GM18907 (cell line): ENCODE measurements around the gene KRTAP10-12.

Source experiments
- ATAC-seq: cut with Tn5 transposase; IDR thresholded peaks from one replicate; pipeline ENCODE4 v1.9.1; 2021; ENCODE audit warnings: mild to moderate bottlenecking, moderate library complexity; ENCODE audit not compliant: unreplicated experiment

Gene KRTAP10-12

GRCh38 chr21:44710756-44711326 is 13.9 kb downstream of the KRTAP10-12 start:
- no peak for ATAC-seq

DNA sequence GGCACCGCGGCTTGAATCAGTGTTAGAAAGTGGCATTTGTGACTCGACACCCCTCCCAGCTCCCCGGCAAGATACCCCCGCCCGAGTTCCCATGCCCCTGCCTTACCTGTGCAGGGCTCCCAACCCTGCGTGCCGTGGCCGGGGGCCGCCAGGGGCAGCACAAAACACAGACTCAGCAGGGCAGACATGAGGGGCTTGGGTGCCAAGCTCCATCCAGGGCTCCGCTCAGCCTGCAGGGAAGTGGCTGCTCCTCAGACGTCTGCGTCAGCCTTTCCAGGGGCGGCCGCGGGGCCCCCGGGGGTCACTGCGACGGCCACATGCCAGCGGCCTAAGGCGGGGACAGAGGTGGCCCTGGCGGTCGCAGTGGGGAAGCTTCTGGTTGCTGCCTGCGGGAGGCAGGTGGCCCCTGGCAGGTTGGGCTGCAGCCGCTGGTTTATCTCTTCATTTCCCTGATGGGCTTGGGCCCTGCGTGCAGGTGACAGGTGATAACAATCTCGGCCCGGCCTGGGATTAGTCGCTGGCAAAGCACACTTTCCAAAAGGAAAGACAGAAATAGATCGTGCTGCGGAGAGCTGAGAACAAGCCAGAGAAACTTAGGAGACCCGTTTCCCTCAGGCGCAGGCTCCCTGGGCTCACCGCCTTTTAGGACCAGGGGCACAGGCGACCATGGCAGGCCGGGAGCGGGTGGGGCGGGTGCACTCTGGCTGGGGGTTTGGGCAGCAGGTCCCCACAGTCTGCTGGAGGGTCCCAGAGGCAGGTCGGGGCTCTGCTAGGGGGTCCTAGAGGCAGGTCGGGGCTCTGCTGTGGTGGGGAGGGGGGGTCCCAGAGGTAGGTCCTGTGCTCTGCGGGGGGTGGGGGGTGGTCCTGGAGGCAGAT is 14.6 kb downstream of the KRTAP10-12 start, which contains the start of gene TSPEAR:
TSPEAR (minus strand) TSS at position 246 of the 876 bp plus-strand sequence; CDS start at position 188, 58 bp downstream.
- no peak for ATAC-seq

DNA sequence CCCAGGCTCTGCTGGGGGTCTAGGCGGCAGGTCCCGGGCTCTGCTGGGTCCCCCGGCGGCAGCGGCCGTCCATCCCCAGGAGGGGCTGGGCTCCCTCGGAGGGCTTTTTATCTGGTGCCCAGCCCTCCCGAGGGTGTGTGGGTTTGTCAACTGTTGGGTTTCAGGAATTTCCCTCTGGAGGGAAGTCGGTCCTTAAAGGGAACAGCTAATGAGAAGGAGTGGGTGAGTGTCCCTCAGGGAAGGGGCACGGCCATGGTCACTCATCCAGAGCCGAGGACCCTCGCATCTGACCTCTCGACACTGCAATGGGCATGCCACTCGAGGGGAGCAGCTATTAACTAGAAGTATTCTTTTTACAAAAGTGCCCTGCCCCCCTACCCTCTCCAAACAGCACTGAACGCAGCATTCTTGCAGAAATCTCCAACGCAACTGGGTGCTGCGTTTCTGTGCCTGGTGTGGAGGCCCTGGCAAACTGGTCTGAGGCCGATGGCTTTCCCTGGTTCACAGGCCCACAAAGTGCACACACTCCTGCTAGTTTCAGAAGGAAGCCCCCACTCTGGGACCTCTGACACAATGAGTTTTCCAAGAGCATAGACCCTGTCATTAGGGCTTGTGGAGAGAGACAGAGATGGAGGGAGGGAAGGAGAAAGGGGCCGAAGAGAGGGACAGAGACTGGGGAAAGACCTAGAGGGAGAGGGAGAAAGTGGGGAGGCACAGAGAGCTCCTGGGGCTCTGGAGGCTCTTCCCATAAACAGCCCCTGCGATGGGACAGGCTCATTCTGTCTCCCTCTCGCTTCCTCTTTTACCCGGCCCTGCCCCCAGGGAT is 15.4 kb downstream of the KRTAP10-12 start:
- ATAC-seq: no peak

DNA sequence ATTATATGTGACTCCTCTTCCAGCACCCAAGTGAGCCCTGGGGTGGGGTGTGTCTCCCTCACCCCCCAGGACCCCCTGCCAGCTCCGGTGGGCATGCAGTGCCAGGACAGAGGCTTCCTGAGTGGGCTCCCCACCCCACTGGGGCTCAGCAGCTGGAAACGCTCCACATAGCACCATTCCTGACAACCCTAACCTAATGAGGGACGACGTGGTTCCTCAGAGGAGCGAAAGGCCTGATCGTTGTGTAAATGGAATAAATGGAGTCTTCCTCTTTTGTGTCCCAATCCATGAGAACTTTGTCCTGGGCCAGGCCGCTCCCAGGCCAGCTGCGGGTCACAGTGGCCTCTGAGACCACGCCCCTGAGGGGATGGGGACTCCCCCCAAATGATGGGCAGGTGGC is 16.2 kb downstream of the KRTAP10-12 start:
- ATAC-seq: no peak

DNA sequence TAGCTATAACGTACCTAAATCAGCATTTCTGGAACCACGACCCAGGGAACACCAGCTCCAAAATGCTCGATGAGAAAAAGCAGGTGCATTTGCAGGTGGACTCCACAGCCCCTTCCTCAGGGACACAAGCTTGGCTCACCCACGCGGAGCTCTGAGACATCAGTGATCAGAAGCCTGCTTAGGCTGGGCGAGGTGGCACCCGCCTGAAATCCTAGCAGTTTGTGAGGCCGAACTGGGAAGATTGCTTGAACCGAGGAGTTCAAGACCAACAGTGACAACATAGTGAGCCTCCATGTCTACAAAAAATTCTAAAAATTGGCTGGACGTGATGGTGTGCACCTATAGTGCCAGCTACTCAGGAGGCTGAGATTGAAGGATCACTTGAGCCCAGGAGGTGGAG is 16.9 kb downstream of the KRTAP10-12 start:
- no peak for ATAC-seq

DNA sequence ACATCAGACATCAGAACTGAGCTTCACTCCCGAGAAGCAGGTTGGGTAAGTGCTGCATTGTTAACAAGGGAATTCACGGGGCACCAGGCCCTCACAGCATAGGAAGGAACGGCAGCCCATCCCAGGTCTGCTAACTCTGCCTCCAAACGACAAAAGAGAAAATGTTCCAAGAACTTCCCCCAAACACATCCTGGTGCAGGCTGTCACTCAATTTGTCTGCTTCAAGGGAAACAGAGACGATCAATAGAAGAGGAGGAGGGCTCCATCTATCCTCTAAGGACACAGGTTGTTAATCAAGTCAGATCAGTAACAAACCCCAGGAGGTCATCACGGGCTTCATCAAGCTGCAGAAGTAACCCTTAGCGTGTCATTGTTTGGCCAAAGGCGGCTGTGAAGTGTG is 17.9 kb downstream of the KRTAP10-12 start:
- no peak for ATAC-seq

- no peak for ATAC-seq
Observed at GRCh38 chr21:44716984-44717383, 20.0 kb downstream of the KRTAP10-12 start.

- no peak for ATAC-seq
Observed at GRCh38 chr21:44718093-44718492, 21.1 kb downstream of the KRTAP10-12 start.

DNA sequence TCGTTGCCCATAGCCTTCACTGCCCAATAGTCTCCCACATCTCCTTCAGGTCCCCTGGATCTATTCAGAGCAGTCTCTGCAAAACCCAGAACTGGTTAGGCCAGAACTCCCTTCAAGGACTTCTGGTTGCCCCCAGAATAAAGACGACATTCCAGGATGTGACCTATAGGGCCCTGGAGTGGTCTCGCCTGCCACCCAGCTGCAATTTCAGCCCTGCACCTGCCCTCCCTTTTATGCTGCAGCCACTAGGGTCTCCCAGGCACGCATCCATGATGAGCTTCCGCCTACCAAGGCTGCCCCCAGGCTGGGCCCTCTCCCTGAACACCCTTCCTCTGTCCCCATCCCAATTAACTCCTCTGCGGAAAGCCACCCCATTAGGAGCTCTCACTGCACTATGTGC is 21.6 kb downstream of the KRTAP10-12 start:
- no peak for ATAC-seq

DNA sequence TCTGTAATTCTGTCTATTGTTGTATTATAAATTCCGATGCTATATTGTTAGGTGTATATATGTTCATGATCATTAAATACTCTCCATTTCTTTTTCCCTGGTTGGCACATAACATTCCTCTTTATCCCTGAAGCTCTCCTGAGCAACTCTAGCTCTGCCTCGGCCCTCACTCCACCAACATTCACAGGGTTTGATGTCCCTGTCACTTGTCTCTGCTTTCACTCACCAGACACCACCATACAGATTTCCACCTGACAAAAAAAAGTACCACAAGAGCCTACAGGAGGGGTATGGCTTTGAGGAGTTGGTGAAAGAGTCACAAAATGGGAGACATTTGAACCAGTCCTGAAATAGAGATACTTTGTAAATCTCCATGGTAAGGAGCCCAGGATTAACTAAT is 23.2 kb downstream of the KRTAP10-12 start:
- no peak for ATAC-seq

DNA sequence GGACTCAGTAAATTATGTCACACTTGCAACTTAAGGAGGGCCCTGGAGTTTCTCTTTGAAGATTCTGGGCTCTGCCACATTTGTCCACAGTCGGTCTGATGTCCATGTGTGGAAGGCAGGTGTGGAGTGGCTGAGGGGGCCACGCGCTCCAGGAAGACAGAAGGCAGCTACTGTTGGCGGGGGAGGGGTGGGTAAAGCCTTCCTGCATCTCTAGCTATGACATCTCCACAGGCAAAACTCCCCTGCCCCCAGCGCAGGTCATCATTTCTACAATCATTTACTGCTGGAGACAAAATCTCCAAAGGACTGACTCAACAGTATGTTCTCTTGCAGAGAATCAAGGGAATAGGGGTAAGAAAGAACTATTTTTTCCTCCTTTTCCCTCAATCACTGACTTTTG is 25.8 kb downstream of the KRTAP10-12 start:
- no peak for ATAC-seq

DNA sequence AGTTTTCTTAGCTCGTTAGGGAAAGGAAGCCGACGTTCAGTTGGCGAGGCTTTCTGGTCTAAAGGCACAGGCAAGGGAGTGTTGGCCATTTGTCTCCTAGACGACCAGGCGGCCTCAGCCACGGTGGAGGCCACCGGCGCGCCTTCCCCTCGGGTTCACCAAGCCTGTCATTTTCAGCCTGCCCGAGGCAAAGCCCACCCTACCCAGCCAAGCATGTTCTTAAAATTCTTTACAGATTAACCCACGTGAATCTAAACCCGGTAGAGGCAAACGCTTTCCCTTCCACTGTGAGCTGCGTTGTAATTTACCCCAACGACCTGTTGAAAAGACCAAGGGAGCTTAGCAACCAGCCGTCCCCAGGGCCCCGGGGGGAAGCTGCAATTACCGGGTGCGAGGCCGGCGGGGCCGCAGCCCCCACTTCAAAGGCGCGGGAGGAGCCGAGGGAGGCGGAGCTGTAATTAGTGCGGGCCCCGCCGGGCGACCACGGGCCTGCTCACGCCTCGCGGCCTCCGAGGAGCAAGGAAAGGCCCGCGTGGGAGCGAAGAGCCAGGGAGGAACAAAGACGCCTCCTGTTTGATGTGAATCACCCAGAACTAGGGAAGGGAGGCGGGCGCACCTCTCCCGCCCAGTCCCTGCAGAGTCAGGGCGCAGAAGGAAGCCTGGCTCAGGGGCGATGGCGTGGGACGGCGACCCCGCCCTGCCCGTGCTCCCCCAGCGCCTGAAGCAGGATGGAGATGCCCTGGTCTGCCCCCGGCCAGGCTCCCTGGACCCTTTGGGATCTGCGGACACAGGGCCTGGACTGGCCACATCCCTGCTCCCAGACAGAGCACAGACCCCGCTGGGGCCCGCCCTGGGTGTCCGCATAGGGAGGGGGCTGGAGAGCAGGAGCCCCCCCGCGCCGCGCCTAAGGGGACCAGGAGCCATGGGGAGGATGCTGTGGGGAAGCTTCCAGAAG is 26.5 kb downstream of the KRTAP10-12 start:
- ATAC-seq: no peak

- no peak for ATAC-seq
Observed at GRCh38 chr21:44724196-44724595, 27.2 kb downstream of the KRTAP10-12 start.

DNA sequence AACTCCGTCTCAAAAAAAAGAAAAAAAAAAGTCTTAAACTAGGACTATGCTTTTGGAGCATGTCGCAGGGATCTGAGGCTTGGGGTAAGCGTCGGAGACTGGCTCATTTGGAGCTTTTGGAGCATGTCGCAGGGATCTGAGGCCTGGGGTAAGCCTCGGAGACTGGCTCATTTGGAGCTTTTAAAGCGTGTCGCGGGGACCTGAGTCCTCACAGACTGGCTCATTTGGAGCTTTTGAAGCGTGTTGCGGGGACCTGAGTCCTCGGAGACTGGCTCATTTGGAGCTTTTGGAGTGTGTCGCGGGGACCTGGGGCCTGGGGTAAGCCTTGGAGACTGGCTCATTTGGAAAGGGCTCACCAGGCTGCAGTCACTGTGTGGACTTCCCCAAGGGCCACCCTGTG is 28.0 kb downstream of the KRTAP10-12 start:
- no peak for ATAC-seq

DNA sequence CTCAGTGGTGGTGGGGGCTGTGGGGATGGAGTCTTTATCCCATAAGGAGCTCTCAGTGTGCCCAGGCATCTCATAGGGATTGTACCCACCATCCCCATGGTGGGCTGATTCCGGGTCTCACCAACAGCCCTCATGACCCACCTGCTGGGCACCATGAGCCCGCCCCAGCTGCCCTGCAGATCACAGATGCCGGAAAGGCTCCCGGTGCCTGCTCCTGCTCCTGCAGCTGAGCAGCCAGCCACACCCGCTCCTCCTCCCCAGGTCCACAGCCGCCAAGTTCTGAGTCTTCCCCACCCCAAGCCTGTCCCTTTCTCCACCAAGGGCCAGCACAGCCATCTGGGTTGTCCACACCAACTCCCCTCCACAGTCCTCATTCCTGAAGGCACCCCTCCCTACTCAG is 29.9 kb downstream of the KRTAP10-12 start:
- no peak for ATAC-seq

GRCh38 chr21:44727321-44727720 is 30.3 kb downstream of the KRTAP10-12 start:
- no peak for ATAC-seq

GRCh38 chr21:44727757-44728156 is 30.8 kb downstream of the KRTAP10-12 start:
- ATAC-seq: no peak

DNA sequence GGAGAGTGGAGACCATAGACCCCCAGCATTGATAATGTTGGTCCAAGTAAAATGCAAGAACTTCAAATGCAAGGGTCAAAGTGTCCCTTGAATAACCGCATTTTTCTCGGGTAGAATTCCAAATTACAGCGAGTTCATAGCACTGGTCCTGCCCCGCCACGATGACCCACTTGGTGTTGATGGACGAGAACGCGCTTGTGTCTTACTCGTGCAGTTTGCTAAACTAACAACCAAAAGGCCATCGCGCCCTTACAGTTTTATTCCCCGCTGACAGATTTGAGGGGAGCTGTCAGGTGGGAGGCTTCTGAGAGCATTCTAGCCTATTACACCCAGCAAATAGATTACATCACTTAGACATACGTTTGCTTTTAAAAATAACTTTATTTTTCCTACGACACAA is 31.7 kb downstream of the KRTAP10-12 start:
- no peak for ATAC-seq

GRCh38 chr21:44729336-44730027 is 32.5 kb downstream of the KRTAP10-12 start:
- ATAC-seq: no peak

GRCh38 chr21:44730028-44730395 is 33.0 kb downstream of the KRTAP10-12 start:
- no peak for ATAC-seq
